Spleen (tissue), 11 donors: ENCODE data around the gene IL12A. TPM values are rescaled to one million over a fixed set of nuclear protein-coding genes. Genes with fewer than 3 reads are reported as not detected.

Source experiments
- DNase-seq: peaks from one replicate; pipeline ENCODE4 v3.0.0-alpha.2; 2020
- H3K27ac ChIP-seq, 8 donors: fragments of 200-600 bp; sonication (generic) in 7 of 8; 1 replicate in 4 of 8; 2 replicates in 4 of 8; pipeline versions ENCODE4 v1.5.0 to v1.8.0; 2016 to 2021; ENCODE audit warnings: inconsistent platforms in 4 of 8, mild to moderate bottlenecking in 4 of 8, moderate library complexity in 1 of 8
- H3K27me3 ChIP-seq, 7 donors: fragments of 200-600 bp; sonication (generic) in 6 of 7; replicated peaks in 1 of 7; 1 replicate in 4 of 7; 2 replicates in 3 of 7; pipeline versions ENCODE4 v1.5.0 to v1.8.0; 2016 to 2021; ENCODE audit warnings: inconsistent platforms in 3 of 7, mild to moderate bottlenecking in 1 of 7
- H3K36me3 ChIP-seq, 6 donors: fragments of 200-600 bp; sonication (generic) in 5 of 6; 1 replicate in 4 of 6; 2 replicates in 2 of 6; pipeline versions ENCODE4 v1.5.0 to v1.8.0; 2016 to 2021; ENCODE audit warnings: inconsistent platforms in 2 of 6
- H3K4me1 ChIP-seq, 6 donors: fragments of 200-600 bp; sonication (generic) in 5 of 6; 1 replicate in 3 of 6; 2 replicates in 3 of 6; pipeline versions ENCODE4 v1.5.0 to v1.8.0; 2016 to 2021; ENCODE audit warnings: inconsistent platforms in 3 of 6
- H3K4me3 ChIP-seq, 8 donors: fragments of 200-600 bp; sonication (generic) in 7 of 8; 1 replicate in 4 of 8; 2 replicates in 4 of 8; pipeline versions ENCODE4 v1.5.0 to v1.8.0; 2016 to 2021; ENCODE audit warnings: inconsistent platforms in 4 of 8, mild to moderate bottlenecking in 4 of 8, moderate library complexity in 2 of 8
- H3K9me3 ChIP-seq, 8 donors: fragments of 200-600 bp; sonication (generic) in 7 of 8; 1 replicate in 4 of 8; 2 replicates in 4 of 8; pipeline versions ENCODE4 v1.5.0 to v1.8.0; 2016 to 2021; ENCODE audit warnings: inconsistent platforms in 4 of 8
- CTCF ChIP-seq, 11 experiments: fragments of 200-600 bp in 7 of 11; fragments of 450-650 bp in 4 of 11; sonication (generic) in 4 of 11; IDR thresholded peaks in 8 of 11; conservative IDR thresholded peaks in 3 of 11; 1 replicate in 7 of 11; 2 replicates in 4 of 11; pipeline versions ENCODE4 v1.4.0 to v1.8.0; 2016 to 2021; ENCODE audit warnings: antibody characterized with exemption in 11 of 11, inconsistent platforms in 4 of 11, mild to moderate bottlenecking in 1 of 11
- POLR2A ChIP-seq, 3 donors: fragments of 450-650 bp; IDR thresholded peaks; one replicate each; pipeline ENCODE4 v1.5.1; 2017; ENCODE audit warnings: antibody characterized with exemption in 3 of 3, mild to moderate bottlenecking in 1 of 3
- POLR2AphosphoS5 ChIP-seq, 3 donors: sonication (generic); formaldehyde crosslinking; IDR thresholded peaks; one replicate each; pipeline ENCODE4 v1.5.1; 2017; ENCODE audit warnings: antibody characterized with exemption in 3 of 3
- WGBS, 5 donors: extraction: QIAGEN DNeasy Blood & Tissue Kit in 3 of 5; methylation state at CpG; one replicate each; pipeline versions ENCODE4 v1.1.5 to v1.1.7; 2013 to 2018; 5-methylcytosine and 5-hydroxymethylcytosine counted together
- intact Hi-C: fragments of 100-400 bp; cut with DNase I; formaldehyde crosslinking; loops from one replicate; pipeline ENCODE4 v1.15.0; 2023; ENCODE audit warnings: low total_unique reads
- polyA plus RNA-seq, 3 donors: library from polyadenylated mRNA; stranded (reverse); fragments of 200-250 nt; gene quantifications; one replicate each; pipeline ENCODE4 v1.2.1, GENCODE V29; 2013
- total RNA-seq, 7 donors: library from RNA; depleted of rRNA in 3 of 7; stranded (reverse); fragments of >200 nt in 3 of 7; fragmentation: NEBNext Ultra II Directional in 4 of 7; extraction: Animal tissue kit (Norgen Biotek cat#: 25700) in 4 of 7; gene quantifications; one replicate each; pipeline versions ENCODE4 v1.1.0 to v1.2.1, GENCODE V29; 2016 to 2021
- donor health status: healthy with polysubstance abuse.
- donor health status: DM: no; HTN: no; CAD: no; lungs with moderate emphysema.
- donor health status: DM: no; HTN: no; CAD: no.
- donor health status: Bipolar disorder and iron deficiency.
- donor health status: healthy.
- donor health status: DM: no; HTN: no; CAD: no.
- donor health status: DM: yes; HTN: yes; CAD: no.

Gene IL12A
- total and polyA plus RNA-seq, 10 donors = 1.2 to 9.1 (median 2.8) TPM

- Histone ChIP-seq H3K4me3 (no peak overlapping the region), H3K27me3 (no peaks in the 10 kb centered on the region), H3K36me3 (peaks cover 0 to 32% (median 3%) of the 10 kb centered on the region in 6 donors), H3K4me1 (peaks cover 0 to 7% (median 3%) of the 10 kb centered on the region in 6 donors), H3K27ac (no peak overlapping the region), H3K9me3 (peaks cover 0 to 3% (median 0%) of the 10 kb centered on the region in 8 donors)
- intact Hi-C loops = no loop called here
- DNase-seq = no peak
- TF ChIP-seq POLR2A (IDR thresholded peaks at IDR 0.05) = no peak
- no peak for TF ChIP-seq POLR2AphosphoS5 (IDR thresholded peaks at IDR 0.05)
- TF ChIP-seq CTCF (IDR thresholded peaks at IDR 0.05 in 8 of 11, conservative IDR thresholded peaks at IDR 0.05 in 3 of 11) = no peak
- 94 to 100% (median 96%) methylated on average over 1 of the region's 1 CpG for WGBS, 5 donors
Measured at GRCh38 chr3:159995091-159995490, 6.5 kb downstream of the IL12A start.

- Histone ChIP-seq H3K27ac (no peak overlapping the region), H3K4me1 (no peaks in the 10 kb centered on the region), H3K9me3 (peaks cover 0 to 3% (median 0%) of the 10 kb centered on the region in 8 donors), H3K4me3 (no peak overlapping the region), H3K36me3 (peaks cover 0 to 32% (median 3%) of the 10 kb centered on the region in 6 donors), H3K27me3 (no peaks in the 10 kb centered on the region)
- intact Hi-C loops = no loop called here
- TF ChIP-seq POLR2A (IDR thresholded peaks at IDR 0.05) = no peak
- TF ChIP-seq POLR2AphosphoS5 (IDR thresholded peaks at IDR 0.05) = no peak
- no peak for TF ChIP-seq CTCF (IDR thresholded peaks at IDR 0.05 in 8 of 11, conservative IDR thresholded peaks at IDR 0.05 in 3 of 11)
- no peak for DNase-seq
Measured at GRCh38 chr3:159996018-159996417, 7.4 kb downstream of the IL12A start.

- Histone ChIP-seq H3K4me1 (no peaks in the 10 kb centered on the region), H3K4me3 (no peak overlapping the region), H3K36me3 (peaks cover 0 to 32% (median 3%) of the 10 kb centered on the region in 6 donors), H3K9me3 (no peaks in the 10 kb centered on the region), H3K27ac (no peak overlapping the region), H3K27me3 (no peaks in the 10 kb centered on the region)
- TF ChIP-seq POLR2AphosphoS5 (IDR thresholded peaks at IDR 0.05) (no peak), POLR2A (IDR thresholded peaks at IDR 0.05) (no peak), CTCF (IDR thresholded peaks at IDR 0.05 in 8 of 11, conservative IDR thresholded peaks at IDR 0.05 in 3 of 11) (no peak)
- intact Hi-C loops = no loop called here
- WGBS, 5 donors = 84 to 94% (median 92%) methylated on average over 7 of the region's 7 CpGs
- DNase-seq = no peak
Measured at GRCh38 chr3:159996959-159997358, 8.3 kb downstream of the IL12A start.

- no peak for DNase-seq
- H3K27ac ChIP-seq = no peak overlapping the region
- H3K36me3 ChIP-seq = peaks cover 0 to 7% (median 0%) of the 10 kb centered on the region in 6 donors
- H3K4me1 ChIP-seq = peaks cover 0 to 1% (median 0%) of the 10 kb centered on the region in 6 donors
- no peak overlapping the region for H3K4me3 ChIP-seq
- 84 to 92% (median 92%) methylated on average over 7 of the region's 7 CpGs for WGBS, 5 donors
- intact Hi-C loops = loop anchor here (5.0 to 10.0 kb wide), 2 partner anchors 169 to 736 kb away; no protein-coding TSS in a partner anchor
- H3K27me3 ChIP-seq = no peaks in the 10 kb centered on the region
- TF ChIP-seq CTCF (IDR thresholded peaks at IDR 0.05 in 8 of 11, conservative IDR thresholded peaks at IDR 0.05 in 3 of 11) (no peak), POLR2A (IDR thresholded peaks at IDR 0.05) (no peak), POLR2AphosphoS5 (IDR thresholded peaks at IDR 0.05) (no peak)
- no peaks in the 10 kb centered on the region for H3K9me3 ChIP-seq
Measured at GRCh38 chr3:160001148-160001760, 12.6 kb downstream of the IL12A start.
